Mesenteric fat pad (tissue), 1 donor: ENCODE data around the gene TRPM3. TPM values are rescaled to one million over a fixed set of nuclear protein-coding genes. Genes with fewer than 3 reads are reported as not detected.
"Not testable (repeated sequence)": the region's sequence is repeated elsewhere in the genome, so short reads cannot be mapped to it uniquely, and the experiment has no call there.

Source experiments
- DNase-seq: peaks from one replicate; pipeline ENCODE4 v3.0.0-alpha.2; 2020; ENCODE audit warnings: low spot score
- total RNA-seq: library from RNA; stranded (reverse); fragmentation: NEBNext Ultra II Directional; extraction: Animal tissue kit (Norgen Biotek cat#: 25700); gene quantifications from one replicate; pipeline ENCODE4 v1.2.1, GENCODE V29; 2021
- donor health status: DM: yes; HTN: yes; CAD: no.

Gene TRPM3
- total RNA-seq, 1 donor from 2014 or later: 0.48 TPM

- DNase-seq: no peak
Measured at GRCh38 chr9:70675868-70676370, 445.5 kb downstream of the TRPM3 start.

GRCh38 chr9:70673844-70674243 lies 447.6 kb downstream of the TRPM3 start:
- DNase-seq: no peak

- no peak for DNase-seq
Measured at GRCh38 chr9:70672161-70672649, 449.2 kb downstream of the TRPM3 start.

DNA sequence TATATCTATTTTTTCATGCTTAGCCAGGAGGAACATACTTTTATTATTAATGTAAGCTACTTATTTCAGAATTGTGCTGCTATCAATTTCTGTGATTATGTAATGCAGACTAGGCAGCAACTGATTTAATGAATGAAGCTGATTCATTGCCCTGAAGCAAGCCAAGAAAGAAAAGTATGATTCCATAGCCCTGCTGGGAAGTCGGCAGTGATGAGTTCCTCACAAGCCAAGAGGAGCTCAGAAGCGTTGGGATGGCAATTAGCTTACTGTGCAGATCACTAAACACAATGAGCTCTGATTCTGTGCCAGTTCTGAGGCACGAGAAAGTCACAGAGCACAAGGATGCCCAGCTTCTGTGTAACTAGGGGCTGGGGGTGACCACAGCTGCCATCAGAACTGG lies 452.7 kb downstream of the TRPM3 start:
- no peak for DNase-seq

GRCh38 chr9:70658765-70659164 lies 462.7 kb downstream of the TRPM3 start:
- DNase-seq: no peak

- no peak for DNase-seq
Measured at GRCh38 chr9:70656281-70656680, 465.1 kb downstream of the TRPM3 start.

GRCh38 chr9:70654144-70654543 lies 467.3 kb downstream of the TRPM3 start:
- no peak for DNase-seq

GRCh38 chr9:70644627-70645026 lies 476.8 kb downstream of the TRPM3 start:
- not testable (repeated sequence) for DNase-seq

GRCh38 chr9:70642341-70642740 lies 479.1 kb downstream of the TRPM3 start:
- DNase-seq: no peak

GRCh38 chr9:70641631-70642030 lies 479.8 kb downstream of the TRPM3 start:
- DNase-seq: no peak

- no peak for DNase-seq
Measured at GRCh38 chr9:70641031-70641430, 480.4 kb downstream of the TRPM3 start.

GRCh38 chr9:70639853-70640814 lies 481.3 kb downstream of the TRPM3 start:
- no peak for DNase-seq

DNA sequence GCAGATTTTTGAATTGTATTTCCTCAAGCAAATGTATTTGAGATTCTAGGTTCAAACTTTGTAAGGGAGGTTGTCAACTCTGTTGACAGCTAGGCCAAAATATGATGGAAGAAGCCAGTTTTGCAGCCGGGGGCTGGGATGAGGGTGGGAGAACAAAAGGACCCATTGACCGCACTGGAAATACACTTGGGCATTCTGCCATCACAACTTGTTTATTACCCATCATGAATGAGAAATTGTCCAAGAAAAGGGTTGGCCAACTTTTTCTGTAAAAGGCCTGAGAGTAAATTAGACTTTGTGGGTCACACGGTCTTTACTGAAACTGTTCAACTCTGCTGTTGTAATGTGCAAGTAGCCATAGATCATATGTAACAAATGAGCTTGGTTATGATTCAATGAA lies 485.6 kb downstream of the TRPM3 start:
- DNase-seq: no peak

GRCh38 chr9:70634696-70635095 lies 486.7 kb downstream of the TRPM3 start:
- DNase-seq: no peak

GRCh38 chr9:70630971-70631370 lies 490.4 kb downstream of the TRPM3 start:
- no peak for DNase-seq

- DNase-seq: not testable (repeated sequence)
Measured at GRCh38 chr9:70629080-70629685, 492.2 kb downstream of the TRPM3 start.

DNA sequence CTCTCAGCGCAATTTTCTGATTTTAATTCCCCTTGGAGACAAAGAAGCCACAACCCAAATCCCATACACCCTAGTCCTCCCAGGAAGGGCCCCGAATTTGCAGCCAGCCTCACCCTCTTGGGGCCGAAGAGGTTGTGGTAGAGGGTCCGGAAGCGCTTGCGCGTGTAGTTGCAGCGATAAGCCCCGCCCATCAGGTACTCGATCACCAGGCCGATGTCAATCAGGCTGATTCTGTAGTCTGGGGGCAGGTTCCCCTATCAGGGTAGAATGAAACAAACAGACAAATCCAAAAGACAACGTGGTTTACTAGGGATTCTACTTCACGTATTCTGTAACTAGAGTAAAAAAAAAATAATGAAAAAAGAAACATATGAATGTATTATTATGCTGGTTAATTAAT lies 496.3 kb downstream of the TRPM3 start:
- no peak for DNase-seq

GRCh38 chr9:70618784-70619183 lies 502.6 kb downstream of the TRPM3 start:
- no peak for DNase-seq

DNA sequence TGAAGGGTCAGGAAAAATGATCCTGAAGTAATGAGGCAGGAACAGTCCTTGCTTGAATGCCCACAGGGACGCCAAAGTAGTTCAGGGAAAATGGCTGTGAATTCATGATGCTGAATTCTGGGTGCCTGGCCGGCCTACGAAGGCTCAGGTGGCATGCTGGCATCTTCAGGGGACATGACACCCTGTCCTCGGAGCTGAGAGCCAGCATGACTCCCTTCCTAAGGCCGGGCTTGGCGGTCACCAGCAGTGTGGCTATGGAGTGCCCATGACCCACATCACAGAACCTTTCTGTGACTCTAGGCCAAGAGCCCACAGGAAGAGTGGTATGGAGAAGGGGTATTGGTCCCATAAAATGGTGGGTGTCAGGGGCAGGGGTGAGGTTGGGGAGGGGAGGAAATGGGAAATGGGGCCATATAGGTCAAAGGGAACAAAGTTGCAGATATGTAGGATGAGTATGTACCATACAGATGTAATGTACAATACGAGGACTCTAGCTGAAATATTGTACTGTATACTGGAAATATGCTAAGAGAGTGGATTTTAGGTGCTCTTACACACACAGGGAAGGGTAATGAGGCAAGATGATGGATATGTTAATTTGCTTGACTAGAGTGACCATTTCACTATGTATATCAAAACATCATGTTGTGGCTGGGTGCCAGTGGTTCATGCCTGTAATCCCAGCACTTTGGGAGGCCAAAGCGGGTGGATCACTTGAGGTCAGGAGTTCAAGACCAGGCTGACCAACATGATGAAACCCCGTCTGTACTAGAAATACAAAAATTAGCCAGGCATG lies 504.2 kb downstream of the TRPM3 start:
- no peak for DNase-seq

DNA sequence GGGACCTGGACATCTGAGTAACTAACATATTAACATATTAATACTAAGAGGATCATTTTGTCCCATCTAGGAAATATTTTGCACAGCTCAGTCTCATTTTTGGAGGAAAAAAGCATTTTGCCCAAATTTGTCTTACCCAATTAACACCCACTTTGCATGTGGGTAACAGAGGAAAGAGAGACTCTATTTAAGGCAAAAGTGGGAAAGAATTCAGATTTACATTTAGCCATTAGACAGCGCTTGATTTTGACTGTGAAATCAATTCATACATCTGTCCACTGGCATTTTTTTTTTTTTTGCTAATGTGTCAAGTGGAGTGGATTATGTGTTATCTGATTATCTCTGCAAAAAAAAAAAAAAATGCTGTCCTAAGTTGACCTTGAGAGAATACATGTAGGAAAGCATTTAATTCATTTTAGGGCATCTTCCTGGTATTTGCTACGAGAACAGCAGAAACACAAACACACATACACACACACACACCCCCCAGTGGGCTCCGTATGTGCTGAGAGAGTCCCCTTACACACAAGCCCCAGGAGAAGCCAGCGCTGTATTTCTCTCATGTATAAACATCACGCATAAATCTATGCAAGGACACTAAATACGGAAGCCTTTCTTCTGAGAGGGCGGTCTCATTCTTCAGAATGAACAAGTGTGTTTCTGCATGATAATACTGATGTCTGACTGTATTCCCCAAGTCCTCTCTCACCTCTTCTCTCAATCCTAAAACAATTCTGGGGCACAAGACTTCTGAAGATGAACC lies 505.0 kb downstream of the TRPM3 start:
- DNase-seq: no peak
